ENCODE results near the gene RASGRP1.

- TF ChIP-seq CTCF (conservative IDR thresholded peaks at IDR 0.05) (no peak), EZH2 (IDR thresholded peaks at IDR 0.05; ENCODE audit: low read depth) (no peak)
Observed at GRCh38 chr15:38612159-38612863, 47.7 kb upstream of the RASGRP1 start.

Measured in PC-9 (cell line).